DOHH2 (cell line): Measurements from ENCODE around the gene PRKD3.

Experiments
- H3F3A ChIP-seq: fragments of 200-600 bp; sonication (generic), shearing (Covaris generic); 2 replicates; pipeline ENCODE4 v1.6.0; 2016; ENCODE audit warnings: antibody characterized with exemption, mild to moderate bottlenecking; ENCODE audit not compliant: control insufficient read depth, insufficient read depth
- H3K27ac ChIP-seq: fragments of 200-600 bp; sonication (generic); 2 replicates; pipeline ENCODE4 v1.5.1; 2014; ENCODE audit warnings: low read depth, mild to moderate bottlenecking, low read length, moderate library complexity
- H3K27me3 ChIP-seq: fragments of 200-600 bp; sonication (generic); 2 replicates; pipeline ENCODE4 v1.6.1; 2014; ENCODE audit warnings: mild to moderate bottlenecking, low read length, mixed read lengths; ENCODE audit not compliant: control insufficient read depth
- H3K36me3 ChIP-seq: fragments of 200-600 bp; sonication (generic); 2 replicates; pipeline ENCODE4 v1.6.1; 2014; ENCODE audit warnings: mild to moderate bottlenecking, low read length, moderate library complexity, mixed read lengths; ENCODE audit not compliant: control insufficient read depth
- H3K4me1 ChIP-seq: fragments of 200-600 bp; sonication (generic); 2 replicates; pipeline ENCODE4 v1.6.1; 2014; ENCODE audit warnings: mild to moderate bottlenecking, low read length, mixed read lengths; ENCODE audit not compliant: control insufficient read depth
- H3K4me2 ChIP-seq: fragments of 200-600 bp; sonication (generic); 2 replicates; pipeline ENCODE4 v1.6.0; 2014; ENCODE audit warnings: mild to moderate bottlenecking, low read length, moderate library complexity
- H3K4me3 ChIP-seq: fragments of 200-600 bp; sonication (generic); 2 replicates; pipeline ENCODE4 v1.5.1; 2014; ENCODE audit warnings: mild to moderate bottlenecking, low read length, mixed read lengths
- H3K79me2 ChIP-seq: fragments of 200-600 bp; sonication (generic); 2 replicates; pipeline ENCODE4 v1.6.1; 2014; ENCODE audit warnings: mild to moderate bottlenecking, low read length, mixed read lengths; ENCODE audit not compliant: control insufficient read depth
- H3K9me2 ChIP-seq: fragments of 200-600 bp; sonication (generic); replicated peaks from 2 replicates; pipeline ENCODE4 v1.6.1; 2014; ENCODE audit warnings: mild to moderate bottlenecking, low read length, mixed read lengths; ENCODE audit not compliant: control insufficient read depth
- H3K9me3 ChIP-seq: fragments of 200-600 bp; sonication (generic); 2 replicates; pipeline ENCODE4 v1.6.1; 2014; ENCODE audit warnings: antibody characterized with exemption, low read length, mixed read lengths; ENCODE audit not compliant: control insufficient read depth, insufficient read depth
- H4K20me1 ChIP-seq: fragments of 200-600 bp; sonication (generic); 2 replicates; pipeline ENCODE4 v1.6.0; 2014; ENCODE audit warnings: low read depth, mild to moderate bottlenecking, antibody characterized with exemption, low read length, moderate library complexity; ENCODE audit not compliant: control insufficient read depth, insufficient read depth
- CTCF ChIP-seq: fragments of 200-600 bp; sonication (generic); IDR thresholded peaks from one replicate; pipeline ENCODE4 v1.5.1; 2014; ENCODE audit warnings: antibody characterized with exemption, mild to moderate bottlenecking, low read depth, low read length; ENCODE audit not compliant: poor library complexity, severe bottlenecking
- EZH2phosphoT487 ChIP-seq: fragments of 200-600 bp; sonication (generic); IDR thresholded peaks from 2 replicates; pipeline ENCODE4 v1.6.1; 2017; ENCODE audit warnings: borderline replicate concordance, mild to moderate bottlenecking, antibody characterized with exemption, low read length, moderate library complexity, mixed read lengths

The PRKD3 gene

GRCh38 chr2:37302701-37303252 is 21.9 kb downstream of the PRKD3 start:
- H3F3A ChIP-seq, result no peaks in the 10 kb centered on the region
- H3K27me3 ChIP-seq, result no peaks in the 10 kb centered on the region
- no peak overlapping the region for H3K4me3 ChIP-seq
- H3K4me2 ChIP-seq, result no peak overlapping the region
- no peaks in the 10 kb centered on the region for H4K20me1 ChIP-seq
- TF ChIP-seq EZH2phosphoT487, result no peak
- TF ChIP-seq CTCF, result no peak
- H3K4me1 ChIP-seq, result peaks cover 5% of the 10 kb centered on the region
- no peaks in the 10 kb centered on the region for H3K9me2 ChIP-seq
- H3K79me2 ChIP-seq, result peaks cover 97% of the 10 kb centered on the region
- H3K9me3 ChIP-seq, result peaks cover 7% of the 10 kb centered on the region; the same call in 1 of the 2 replicates
- no peak overlapping the region for H3K27ac ChIP-seq
- peaks cover 26% of the 10 kb centered on the region for H3K36me3 ChIP-seq

- Histone ChIP-seq H3K4me2 (no peak overlapping the region), H3K9me2 (no peaks in the 10 kb centered on the region), H3K27me3 (no peaks in the 10 kb centered on the region), H4K20me1 (no peaks in the 10 kb centered on the region), H3K79me2 (peaks cover 96% of the 10 kb centered on the region), H3K4me3 (no peak overlapping the region), H3K27ac (no peak overlapping the region), H3K9me3 (peaks cover 7% of the 10 kb centered on the region; the same call in 1 of the 2 replicates), H3F3A (no peaks in the 10 kb centered on the region), H3K36me3 (peaks cover 26% of the 10 kb centered on the region), H3K4me1 (peaks cover 5% of the 10 kb centered on the region)
- TF ChIP-seq EZH2phosphoT487 (no peak), CTCF (no peak)
Measured at GRCh38 chr2:37301408-37301807, 23.2 kb downstream of the PRKD3 start.

- Histone ChIP-seq H3K4me1 (peaks cover 13% of the 10 kb centered on the region), H3K27me3 (no peaks in the 10 kb centered on the region), H3K9me3 (peaks cover 7% of the 10 kb centered on the region; the same call in 1 of the 2 replicates), H3K9me2 (no peaks in the 10 kb centered on the region), H3K27ac (no peak overlapping the region), H3K4me3 (no peak overlapping the region), H3K79me2 (peaks cover 96% of the 10 kb centered on the region), H4K20me1 (no peaks in the 10 kb centered on the region), H3K36me3 (peaks cover 26% of the 10 kb centered on the region), H3K4me2 (no peak overlapping the region), H3F3A (no peaks in the 10 kb centered on the region)
- TF ChIP-seq EZH2phosphoT487, result no peak
- TF ChIP-seq CTCF, result no peak
Measured at GRCh38 chr2:37300578-37300977, 24.1 kb downstream of the PRKD3 start.
